SU-DHL-6 (cell line): Measurements from ENCODE around the gene LRRC8E.

Experiments
- H2AFZ ChIP-seq: fragments of 200-600 bp; sonication (generic); 2 replicates; pipeline ENCODE4 v1.6.1; 2014; ENCODE audit warnings: low read depth, mild to moderate bottlenecking, moderate library complexity, mixed read lengths, antibody characterized with exemption, low read length; ENCODE audit not compliant: severe bottlenecking
- H3F3A ChIP-seq: fragments of 200-600 bp; shearing (Covaris generic); 2 replicates; pipeline ENCODE4 v1.6.0; 2016; ENCODE audit warnings: antibody characterized with exemption, mild to moderate bottlenecking; ENCODE audit not compliant: insufficient read depth
- H3K27ac ChIP-seq: fragments of 200-600 bp; sonication (generic); 2 replicates; pipeline ENCODE4 v1.5.1; 2016; ENCODE audit warnings: low read depth, mild to moderate bottlenecking, low read length, moderate library complexity, mixed read lengths
- H3K27me3 ChIP-seq: fragments of 200-600 bp; sonication (generic), shearing (Covaris generic); 2 replicates; pipeline ENCODE4 v1.6.0; 2014; ENCODE audit warnings: mild to moderate bottlenecking, low read length
- H3K36me3 ChIP-seq: fragments of 200-600 bp; sonication (generic); 2 replicates; pipeline ENCODE4 v1.6.1; 2014; ENCODE audit warnings: mild to moderate bottlenecking, low read length, mixed read lengths
- H3K4me2 ChIP-seq: fragments of 300-600, 200-600 bp; shearing (Covaris generic), sonication (generic); 2 replicates; pipeline ENCODE4 v1.6.0; 2014; ENCODE audit warnings: low read length, low read depth, mild to moderate bottlenecking; ENCODE audit not compliant: poor library complexity, severe bottlenecking
- H3K4me3 ChIP-seq: fragments of 200-600 bp; sonication (generic); 2 replicates; pipeline ENCODE4 v1.5.1; 2014; ENCODE audit warnings: antibody characterized with exemption, low read length, mild to moderate bottlenecking, mixed read lengths; ENCODE audit not compliant: insufficient read depth, poor library complexity, severe bottlenecking
- H3K79me2 ChIP-seq: fragments of 200-600 bp; sonication (generic); 2 replicates; pipeline ENCODE4 v1.6.1; 2014; ENCODE audit warnings: mild to moderate bottlenecking, low read length, moderate library complexity; ENCODE audit not compliant: insufficient read depth
- H3K9ac ChIP-seq: fragments of 200-600 bp; sonication (generic); 2 replicates; pipeline ENCODE4 v1.7.0; 2014; ENCODE audit warnings: mild to moderate bottlenecking, low read length
- H3K9me2 ChIP-seq: fragments of 200-600 bp; sonication (generic); replicated peaks from 2 replicates; pipeline ENCODE4 v1.6.1; 2014; ENCODE audit warnings: low read length; ENCODE audit not compliant: insufficient read depth
- H3K9me3 ChIP-seq: fragments of 200-600 bp; sonication (generic); 2 replicates; pipeline ENCODE4 v1.6.1; 2014; ENCODE audit warnings: low read length, mixed read lengths; ENCODE audit not compliant: insufficient read depth
- H4K20me1 ChIP-seq: fragments of 200-600 bp; sonication (generic); 2 replicates; pipeline ENCODE4 v1.6.1; 2014; ENCODE audit warnings: low read depth, mild to moderate bottlenecking, antibody characterized with exemption, low read length, moderate library complexity, mixed read lengths
- CTCF ChIP-seq: fragments of 200-600 bp; sonication (generic); IDR thresholded peaks from one replicate; pipeline ENCODE4 v1.5.1; 2017; ENCODE audit warnings: antibody characterized with exemption, mild to moderate bottlenecking, low read length, moderate library complexity; ENCODE audit not compliant: insufficient read depth, poor library complexity, severe bottlenecking
- EZH2phosphoT487 ChIP-seq: fragments of 200-600 bp; sonication (generic), shearing (Covaris generic); conservative IDR thresholded peaks from 2 replicates; pipeline ENCODE4 v1.6.1; 2018; ENCODE audit warnings: mild to moderate bottlenecking, antibody characterized with exemption, low read length, moderate library complexity, mixed read lengths

The LRRC8E gene

DNA sequence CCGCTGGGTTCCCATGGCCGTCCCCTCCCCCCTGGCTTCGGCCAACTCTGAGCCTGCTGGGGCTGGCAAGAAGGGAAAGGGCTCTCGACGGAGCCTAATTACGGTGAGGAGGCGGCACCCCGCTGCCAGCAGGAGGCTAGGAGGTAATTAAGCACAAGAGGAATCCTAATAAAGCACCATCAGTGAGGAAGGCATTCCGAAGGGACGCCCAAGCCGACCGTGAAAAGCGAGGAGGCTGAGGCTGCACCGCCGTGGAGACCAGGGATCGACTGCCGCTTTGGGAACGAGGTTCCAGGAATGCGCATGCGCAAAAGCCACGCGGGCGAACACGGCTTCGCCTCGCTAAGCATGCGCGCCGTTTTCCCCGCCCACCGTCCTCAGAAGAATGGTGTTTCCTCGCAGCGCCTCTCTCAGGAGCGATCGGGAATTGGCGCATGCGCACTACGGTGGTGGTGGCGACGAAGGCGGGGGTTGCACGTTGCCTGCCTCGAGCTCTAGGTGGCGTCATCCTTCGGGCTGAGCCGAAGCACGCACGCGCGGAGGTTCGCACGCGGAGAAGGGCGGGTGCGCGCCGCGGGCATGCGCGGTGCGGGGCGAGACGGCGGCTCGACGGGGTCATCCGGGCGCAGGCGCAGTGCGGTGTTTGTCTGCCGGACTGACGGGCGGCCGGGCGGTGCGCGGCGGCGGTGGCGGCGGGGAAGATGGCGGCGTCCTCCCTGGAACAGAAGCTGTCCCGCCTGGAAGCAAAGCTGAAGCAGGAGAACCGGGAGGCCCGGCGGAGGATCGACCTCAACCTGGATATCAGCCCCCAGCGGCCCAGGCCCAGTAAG is 15.1 kb downstream of the LRRC8E start, which contains the start of gene MAP2K7:
Gene MAP2K7 (plus strand): TSS at position 634 of the 830 bp plus-strand sequence. CDS start 68 bp downstream, at position 702.
- no peaks in the 10 kb centered on the region for H3F3A ChIP-seq
- TF ChIP-seq CTCF (peak; percentile 42), EZH2phosphoT487 (no peak)
- peak within 1 kb of the TSS; percentile 94 for H3K4me2 ChIP-seq
- H4K20me1 ChIP-seq: no peaks in the 10 kb centered on the region
- peak within 1 kb of the TSS; percentile 58 for H2AFZ ChIP-seq
- no peaks in the 10 kb centered on the region for H3K36me3 ChIP-seq
- H3K27ac ChIP-seq: peak within 1 kb of the TSS; percentile 45
- no peaks in the 10 kb centered on the region for H3K9me3 ChIP-seq
- no peaks in the 10 kb centered on the region for H3K27me3 ChIP-seq
- H3K4me3 ChIP-seq: peak within 1 kb of the TSS; percentile 88
- peak within 1 kb of the TSS; percentile 81 for H3K9ac ChIP-seq
- H3K9me2 ChIP-seq: no peaks in the 10 kb centered on the region
- H3K79me2 ChIP-seq: peaks cover 28% of the 10 kb centered on the region

DNA sequence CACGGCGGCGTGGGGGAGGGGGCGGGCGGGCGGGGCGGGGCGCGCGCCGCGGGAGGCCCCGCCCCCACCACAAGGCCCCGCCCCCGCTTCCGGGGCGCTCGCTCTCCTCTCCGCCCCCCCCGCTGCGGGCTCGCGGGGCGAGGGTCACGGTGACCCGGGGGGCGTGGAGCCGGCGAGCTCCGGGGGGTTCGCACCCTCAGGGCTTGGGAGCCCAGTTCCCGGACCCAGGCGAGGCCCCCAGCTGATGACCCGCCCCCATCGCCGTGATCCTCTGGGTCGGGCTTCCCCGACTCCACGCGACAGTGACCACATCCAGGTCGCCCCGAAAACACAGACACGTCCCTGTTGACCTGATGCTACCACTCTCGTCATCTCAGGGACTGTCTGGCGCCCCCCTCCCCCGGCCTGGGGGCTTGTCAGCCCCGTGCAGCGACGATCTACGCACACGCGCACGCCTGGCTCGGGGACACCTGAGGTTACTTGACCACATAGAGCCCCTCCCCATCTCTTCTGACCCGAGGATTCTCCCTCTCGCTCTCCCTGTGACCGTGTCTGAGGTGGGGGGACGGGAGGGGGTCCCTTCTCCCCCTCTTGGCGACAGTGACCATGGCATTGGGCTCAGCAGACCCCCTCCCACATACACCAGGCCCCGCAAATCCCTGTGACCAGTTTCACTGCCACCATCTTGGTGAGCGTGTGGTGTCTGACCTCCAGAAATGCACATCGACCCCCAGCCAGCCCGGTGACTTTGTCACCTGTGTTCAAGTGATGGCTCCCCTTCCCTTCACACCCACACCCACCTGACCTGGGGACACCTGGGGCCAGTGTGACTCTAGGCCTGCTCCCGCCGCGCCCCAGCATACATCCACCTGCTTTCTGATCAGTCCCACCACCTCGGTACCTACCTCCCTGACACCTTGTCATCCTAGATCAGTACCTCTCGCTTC is 16.0 kb downstream of the LRRC8E start:
- Histone ChIP-seq H2AFZ (no peak overlapping the region), H4K20me1 (no peaks in the 10 kb centered on the region), H3K4me2 (peak overlapping the region; percentile 94), H3K27me3 (no peaks in the 10 kb centered on the region), H3K36me3 (no peaks in the 10 kb centered on the region), H3K9me2 (no peaks in the 10 kb centered on the region), H3K4me3 (peak overlapping the region; percentile 88), H3F3A (no peaks in the 10 kb centered on the region), H3K27ac (peak overlapping the region; percentile 45), H3K9me3 (no peaks in the 10 kb centered on the region), H3K9ac (peak overlapping the region; percentile 81), H3K79me2 (peaks cover 28% of the 10 kb centered on the region)
- no peak for TF ChIP-seq CTCF
- TF ChIP-seq EZH2phosphoT487: no peak

GRCh38 chr19:7905268-7905667 is 17.0 kb downstream of the LRRC8E start:
- H3K9me3 ChIP-seq: no peaks in the 10 kb centered on the region
- H4K20me1 ChIP-seq: no peaks in the 10 kb centered on the region
- no peaks in the 10 kb centered on the region for H3F3A ChIP-seq
- H2AFZ ChIP-seq: no peak overlapping the region
- H3K27ac ChIP-seq: no peak overlapping the region
- peak overlapping the region; percentile 94 for H3K4me2 ChIP-seq
- no peaks in the 10 kb centered on the region for H3K9me2 ChIP-seq
- TF ChIP-seq CTCF: no peak
- TF ChIP-seq EZH2phosphoT487: no peak
- no peaks in the 10 kb centered on the region for H3K27me3 ChIP-seq
- H3K9ac ChIP-seq: peak overlapping the region; percentile 81
- peak overlapping the region; percentile 88 for H3K4me3 ChIP-seq
- peaks cover 28% of the 10 kb centered on the region for H3K79me2 ChIP-seq
- no peaks in the 10 kb centered on the region for H3K36me3 ChIP-seq
